SK-N-SH (cell line): ENCODE measurements around the gene LRRFIP2. TPM values are rescaled to one million over a fixed set of nuclear protein-coding genes. Genes with fewer than 3 reads are reported as not detected.

Source experiments
- CTCF ChIA-PET: fragments of 300-600, 350-600 bp; formaldehyde crosslinking; extraction: SDS; loops from one replicate; lab custom pipeline; 2021; lab: Yijun Ruan, JAX
- POLR2A ChIA-PET: fragments of 350-600 bp; sonication (Branson Sonifier 250); formaldehyde crosslinking; extraction: SDS; loops from one replicate; lab custom pipeline; 2020; ENCODE audit warnings: antibody characterized with exemption, inconsistent platforms; lab: Yijun Ruan, JAX
- DNase-seq: peaks from one replicate; pipeline ENCODE4 v3.0.0; 2012
- H2AFZ ChIP-seq: fragments of 200-600 bp; sonication (generic); 2 replicates; pipeline ENCODE4 v1.8.1; 2016; ENCODE audit warnings: antibody characterized with exemption, mild to moderate bottlenecking, low read depth
- H3F3A ChIP-seq: fragments of 200-600 bp; sonication (generic); replicated peaks from 2 replicates; pipeline ENCODE3; 2016; ENCODE audit warnings: antibody characterized with exemption, mild to moderate bottlenecking; ENCODE audit not compliant: insufficient read depth
- H3K27ac ChIP-seq, 2 experiments: fragments of 200-500 bp in 1 of 2; fragments of 200-600 bp in 1 of 2; sonication (Bioruptor generic) in 1 of 2; sonication (generic), shearing (Covaris generic) in 1 of 2; 2 replicates each; pipeline versions ENCODE4 v1.5.1 to v1.6.1; 2014 to 2016; ENCODE audit warnings: low read depth in 2 of 2, inconsistent platforms in 1 of 2, low read length in 1 of 2, mild to moderate bottlenecking in 1 of 2, mixed read lengths in 1 of 2
- H3K27me3 ChIP-seq: fragments of 200-600 bp; sonication (generic), shearing (Covaris generic); 2 replicates; pipeline ENCODE4 v1.6.1; 2016; ENCODE audit warnings: mixed run types; ENCODE audit not compliant: insufficient read depth
- H3K36me3 ChIP-seq, 2 experiments: fragments of 200-500 bp in 1 of 2; fragments of 200-600 bp in 1 of 2; sonication (Bioruptor generic) in 1 of 2; sonication (generic) in 1 of 2; replicated peaks in 1 of 2; 2 replicates each; pipeline versions ENCODE3 to v1.5.1; 2014 to 2016; ENCODE audit warnings: low read length in 1 of 2, mild to moderate bottlenecking in 1 of 2; ENCODE audit not compliant: insufficient read depth in 2 of 2, control insufficient read depth in 1 of 2
- H3K4me1 ChIP-seq, 2 experiments: fragments of 200-500 bp in 1 of 2; fragments of 200-600 bp in 1 of 2; sonication (Bioruptor generic) in 1 of 2; sonication (generic), shearing (Covaris generic) in 1 of 2; 2 replicates each; pipeline versions ENCODE4 v1.5.1 to v1.6.1; 2014 to 2016; ENCODE audit warnings: low read depth in 1 of 2, low read length in 1 of 2, mixed run types in 1 of 2; ENCODE audit not compliant: insufficient read depth in 2 of 2, control insufficient read depth in 1 of 2
- H3K4me2 ChIP-seq: fragments of 200-600 bp; sonication (generic), shearing (Covaris generic); 2 replicates; pipeline ENCODE4 v1.6.1; 2017; ENCODE audit warnings: mixed run types
- H3K4me3 ChIP-seq, 2 experiments: fragments of 200-500 bp in 1 of 2; fragments of 200-600 bp in 1 of 2; sonication (Bioruptor generic) in 1 of 2; sonication (generic), shearing (Covaris generic) in 1 of 2; 2 replicates each; pipeline versions ENCODE4 v1.5.1 to v1.8.1; 2014 to 2016; ENCODE audit warnings: low read depth in 2 of 2, inconsistent platforms in 1 of 2, low read length in 1 of 2, mild to moderate bottlenecking in 1 of 2, mixed read lengths in 1 of 2, moderate library complexity in 1 of 2
- H3K79me2 ChIP-seq: fragments of 200-600 bp; sonication (generic); 2 replicates; pipeline ENCODE4 v1.8.1; 2017; ENCODE audit warnings: mild to moderate bottlenecking; ENCODE audit not compliant: insufficient read depth
- H3K9ac ChIP-seq: fragments of 200-600 bp; sonication (generic); 2 replicates; pipeline ENCODE4 v1.6.1; 2017; ENCODE audit warnings: mixed run types
- H3K9me2 ChIP-seq: fragments of 200-600 bp; sonication (generic); 2 replicates; pipeline ENCODE4 v1.6.1; 2017; ENCODE audit warnings: mixed run types
- H3K9me3 ChIP-seq: fragments of 200-600 bp; sonication (generic); 2 replicates; pipeline ENCODE4 v1.6.1; 2017; ENCODE audit warnings: mixed run types, mild to moderate bottlenecking, moderate library complexity
- H4K20me1 ChIP-seq: fragments of 200-600 bp; sonication (generic); 2 replicates; pipeline ENCODE4 v1.6.1; 2017; ENCODE audit warnings: mild to moderate bottlenecking, mixed run types; ENCODE audit not compliant: insufficient read depth
- CHD2 ChIP-seq: fragments of 150-350 bp; IDR thresholded peaks from 2 replicates; pipeline ENCODE4 v1.6.1; 2018; ENCODE audit warnings: low read length; ENCODE audit not compliant: partially characterized antibody
- ELF1 ChIP-seq: IDR thresholded peaks from 2 replicates; pipeline ENCODE4 v1.4.0; 2012
- EZH2phosphoT487 ChIP-seq: fragments of 200-600 bp; sonication (generic); IDR thresholded peaks from 2 replicates; pipeline ENCODE4 v1.6.1; 2017; ENCODE audit warnings: low read depth, mixed run types, mild to moderate bottlenecking, antibody characterized with exemption, moderate library complexity, borderline replicate concordance
- FOSL2 ChIP-seq: IDR thresholded peaks from 2 replicates; pipeline ENCODE4 v1.4.0; 2012; ENCODE audit warnings: low read depth, mild to moderate bottlenecking, moderate library complexity, borderline replicate concordance
- FOXJ3 ChIP-seq: sonication (generic); formaldehyde crosslinking; IDR thresholded peaks from 2 replicates; pipeline ENCODE4 v1.5.1; 2020; ENCODE audit warnings: mild to moderate bottlenecking, missing genetic modification reagents
- GATA2 ChIP-seq: sonication (generic); formaldehyde crosslinking; IDR thresholded peaks from 2 replicates; pipeline ENCODE4 v1.5.0; 2020; ENCODE audit warnings: mild to moderate bottlenecking, missing genetic modification reagents
- MAX ChIP-seq: IDR thresholded peaks from 2 replicates; pipeline ENCODE4 v1.4.0; 2012; ENCODE audit warnings: low read depth
- MEF2A ChIP-seq: IDR thresholded peaks from 2 replicates; pipeline ENCODE4 v1.4.0; 2012; ENCODE audit warnings: low read depth, borderline replicate concordance
- MXI1 ChIP-seq: IDR thresholded peaks from 2 replicates; pipeline ENCODE4 v1.6.1; 2012; ENCODE audit warnings: mild to moderate bottlenecking, low read depth, low read length, improper control_type of control experiment
- NFIC ChIP-seq: IDR thresholded peaks from 2 replicates; pipeline ENCODE4 v1.4.0; 2012; ENCODE audit warnings: borderline replicate concordance
- PBX3 ChIP-seq: IDR thresholded peaks from 2 replicates; pipeline ENCODE4; 2012
- RAD21 ChIP-seq: IDR thresholded peaks from 2 replicates; pipeline ENCODE4 v1.6.1; 2012; ENCODE audit warnings: mild to moderate bottlenecking, low read length
- RCOR1 ChIP-seq: fragments of 150-350 bp; IDR thresholded peaks from 2 replicates; pipeline ENCODE4 v1.6.1; 2017; ENCODE audit warnings: antibody characterized with exemption, low read length
- RFX5 ChIP-seq: IDR thresholded peaks from 2 replicates; pipeline ENCODE4 v1.6.1; 2012; ENCODE audit warnings: mild to moderate bottlenecking, improper control_type of control experiment, low read length
- RXRA ChIP-seq: IDR thresholded peaks from 2 replicates; pipeline ENCODE4 v1.4.0; 2012; ENCODE audit warnings: low read depth, mild to moderate bottlenecking, borderline replicate concordance
- SIN3A ChIP-seq: IDR thresholded peaks from 2 replicates; pipeline ENCODE4 v1.6.1; 2012; ENCODE audit warnings: low read depth, mild to moderate bottlenecking, low read length, moderate library complexity, borderline replicate concordance
- SMC3 ChIP-seq: IDR thresholded peaks from 2 replicates; pipeline ENCODE4 v1.6.1; 2012; ENCODE audit warnings: low read depth, low read length, improper control_type of control experiment
- TCF12 ChIP-seq: IDR thresholded peaks from 2 replicates; pipeline ENCODE4 v1.4.0; 2012
- TEAD4 ChIP-seq: IDR thresholded peaks from 2 replicates; pipeline ENCODE4 v1.4.0; 2012; ENCODE audit warnings: mild to moderate bottlenecking, borderline replicate concordance; ENCODE audit not compliant: insufficient read depth
- USF1 ChIP-seq: IDR thresholded peaks from 2 replicates; pipeline ENCODE4 v1.4.0; 2012; ENCODE audit warnings: low read depth, borderline replicate concordance
- ZBTB33 ChIP-seq: IDR thresholded peaks from 2 replicates; pipeline ENCODE4 v1.4.0; 2012; ENCODE audit warnings: low read depth, borderline replicate concordance
- WGBS: methylation state at CpG from one replicate; pipeline ENCODE4 v1.1.6; 2017; ENCODE audit warnings: low lambda C conversion rate; 5-methylcytosine and 5-hydroxymethylcytosine counted together
- polyA plus RNA-seq, 3 experiments: library from polyadenylated mRNA; depleted of rRNA; stranded (reverse); fragments of >200 nt; gene quantifications; 2 replicates each; pipeline ENCODE4 v1.2.3, GENCODE V29; 2012

Gene LRRFIP2
- polyA plus RNA-seq, 1 of the 3 experiments (the other 2 are of a cell fraction) = 27.2 TPM

GRCh38 chr3:37135561-37135960 is 38.8 kb downstream of the LRRFIP2 start:
- no peak for DNase-seq
- H3K79me2 ChIP-seq = peaks cover 86% of the 10 kb centered on the region
- no peaks in the 10 kb centered on the region for H3K27me3 ChIP-seq
- peaks cover 0 to 21% of the 10 kb centered on the region in 2 experiments; a peak in 2 of 4 replicates for H3K4me1 ChIP-seq
- H3K9me3 ChIP-seq = no peaks in the 10 kb centered on the region
- H3K27ac ChIP-seq = peak overlapping the region in 1 of 2 experiments; percentile 70; a peak in 2 of 4 replicates
- ChIA-PET POLR2A (no interaction called here), CTCF (no interaction called here)
- H3K9ac ChIP-seq = no peak overlapping the region; the same call in 1 of the 2 replicates
- no peak overlapping the region for H2AFZ ChIP-seq
- 82% methylated on average over 1 of the region's 1 CpG for WGBS
- no peaks in the 10 kb centered on the region for H3K36me3 ChIP-seq
- peaks cover 18% of the 10 kb centered on the region for H4K20me1 ChIP-seq
- no peak overlapping the region; the same call in 1 of the 2 replicates for H3K4me2 ChIP-seq
- peaks cover 19% of the 10 kb centered on the region for H3F3A ChIP-seq
- H3K9me2 ChIP-seq = no peaks in the 10 kb centered on the region
- TF ChIP-seq MXI1 (no peak), USF1 (no peak), FOSL2 (no peak), TEAD4 (no peak), RCOR1 (no peak), PBX3 (peak; percentile 28; the same call in 1 of the 2 replicates), MEF2A (no peak), ZBTB33 (no peak), TCF12 (peak; percentile 55), NFIC (peak; percentile 24; the same call in 1 of the 2 replicates)
- no peak overlapping the region for H3K4me3 ChIP-seq

GRCh38 chr3:37132334-37132733 is 42.0 kb downstream of the LRRFIP2 start:
- no peak overlapping the region for H3K4me3 ChIP-seq
- peaks cover 0 to 16% of the 10 kb centered on the region in 2 experiments; a peak in 2 of 4 replicates for H3K4me1 ChIP-seq
- no peaks in the 10 kb centered on the region for H3K9me3 ChIP-seq
- 97% methylated on average over 1 of the region's 1 CpG for WGBS
- no peak overlapping the region for H2AFZ ChIP-seq
- H3K4me2 ChIP-seq = no peak overlapping the region
- H3K9ac ChIP-seq = no peak overlapping the region
- H3K79me2 ChIP-seq = peaks cover 88% of the 10 kb centered on the region
- peaks cover 23% of the 10 kb centered on the region for H4K20me1 ChIP-seq
- peaks cover 11% of the 10 kb centered on the region for H3F3A ChIP-seq
- H3K27ac ChIP-seq = no peak overlapping the region
- peaks cover 0 to 3% of the 10 kb centered on the region in 2 experiments for H3K36me3 ChIP-seq
- H3K9me2 ChIP-seq = no peaks in the 10 kb centered on the region
- no peak for TF ChIP-seq FOXJ3 (CRISPR knock-in tag)
- TF ChIP-seq MAX = no peak
- TF ChIP-seq EZH2phosphoT487 = no peak
- TF ChIP-seq SMC3 = no peak
- TF ChIP-seq RXRA = no peak
- no peak for TF ChIP-seq RAD21
- no peak for TF ChIP-seq GATA2
- TF ChIP-seq RFX5 = no peak
- no peak for TF ChIP-seq MXI1
- no peak for TF ChIP-seq USF1
- no peak for TF ChIP-seq SIN3A
- TF ChIP-seq ELF1 = no peak
- TF ChIP-seq CHD2 = no peak
- DNase-seq = no peak
- ChIA-PET POLR2A (no interaction called here), CTCF (no interaction called here)
- no peaks in the 10 kb centered on the region for H3K27me3 ChIP-seq
